SH-SY5Y (cell line): ENCODE measurements around the gene HS3ST3B1.

Source experiments
- GATA2 ChIP-seq: IDR thresholded peaks from 2 replicates; pipeline ENCODE4 v1.6.1; 2011; ENCODE audit warnings: mild to moderate bottlenecking, low read depth, low read length
- GATA3 ChIP-seq: IDR thresholded peaks from 2 replicates; pipeline ENCODE4 v1.6.1; 2011; ENCODE audit warnings: low read depth, mild to moderate bottlenecking, low read length, moderate library complexity

The HS3ST3B1 gene

DNA sequence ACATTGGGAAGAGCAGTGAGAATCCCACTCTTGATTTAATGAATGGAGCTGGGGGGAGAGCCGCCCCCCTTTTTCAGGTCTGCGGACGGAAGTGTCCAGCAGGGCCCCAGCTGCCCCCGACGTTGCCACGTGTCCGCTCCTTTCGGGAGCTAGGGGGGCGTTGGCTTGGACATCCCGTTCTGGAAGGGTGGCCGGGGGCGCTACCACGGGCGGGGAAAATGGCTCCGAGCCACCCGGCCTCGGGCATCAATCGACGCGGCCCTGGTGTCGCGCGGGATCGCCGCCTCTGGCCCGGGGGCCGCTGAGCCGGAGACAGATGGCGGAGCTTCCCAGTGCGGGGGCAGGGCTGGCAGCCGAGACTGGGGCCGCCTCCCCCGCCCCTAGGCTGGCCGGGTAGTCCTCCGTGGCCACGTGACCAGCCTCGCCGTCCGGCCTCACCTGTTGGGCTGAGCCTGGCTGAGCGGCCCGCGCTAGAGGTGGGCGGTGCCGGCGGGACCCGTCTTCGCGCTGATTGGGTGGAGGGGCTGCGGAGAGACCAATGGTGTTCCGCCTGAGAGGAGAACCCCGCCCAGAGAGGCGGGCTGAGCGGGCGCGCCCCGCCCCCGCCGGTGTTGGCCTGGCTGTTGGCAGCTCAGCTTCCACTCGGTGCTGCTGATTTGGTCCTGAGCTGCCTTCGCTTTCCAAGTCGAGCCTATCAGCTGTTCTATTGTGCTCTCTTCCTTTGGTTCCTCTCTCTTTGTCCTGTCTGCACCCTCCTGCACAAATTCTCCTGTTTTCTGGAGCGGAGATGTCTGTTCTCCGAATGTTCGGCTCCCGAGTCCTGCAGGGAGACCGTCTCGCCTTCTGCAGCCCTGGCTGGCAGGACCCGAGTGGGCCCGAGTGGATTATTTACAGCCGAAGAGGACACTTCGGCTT lies 8.3 kb downstream of the HS3ST3B1 start:
- TF ChIP-seq GATA3 = no peak
- no peak for TF ChIP-seq GATA2

DNA sequence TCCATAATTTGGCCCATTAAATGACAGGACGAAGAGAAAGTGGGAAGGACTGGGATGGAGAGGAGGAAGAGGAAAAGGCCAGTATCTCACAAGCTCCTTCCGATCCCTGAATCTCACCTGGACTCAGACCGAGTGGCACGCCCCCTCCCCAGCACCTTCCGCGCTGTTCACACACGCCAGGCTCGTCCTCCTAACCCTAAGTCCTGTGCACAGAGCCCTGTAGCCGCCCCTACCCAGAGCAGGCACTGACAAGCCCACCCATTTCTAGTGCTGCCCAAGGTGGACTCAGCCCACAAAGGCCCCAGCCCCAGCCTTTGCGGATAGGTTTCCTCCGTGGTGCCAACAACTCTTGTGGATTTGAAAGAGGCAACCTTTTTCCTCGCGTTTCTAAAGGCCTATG lies 9.2 kb downstream of the HS3ST3B1 start:
- TF ChIP-seq GATA3 = no peak
- TF ChIP-seq GATA2 = no peak

DNA sequence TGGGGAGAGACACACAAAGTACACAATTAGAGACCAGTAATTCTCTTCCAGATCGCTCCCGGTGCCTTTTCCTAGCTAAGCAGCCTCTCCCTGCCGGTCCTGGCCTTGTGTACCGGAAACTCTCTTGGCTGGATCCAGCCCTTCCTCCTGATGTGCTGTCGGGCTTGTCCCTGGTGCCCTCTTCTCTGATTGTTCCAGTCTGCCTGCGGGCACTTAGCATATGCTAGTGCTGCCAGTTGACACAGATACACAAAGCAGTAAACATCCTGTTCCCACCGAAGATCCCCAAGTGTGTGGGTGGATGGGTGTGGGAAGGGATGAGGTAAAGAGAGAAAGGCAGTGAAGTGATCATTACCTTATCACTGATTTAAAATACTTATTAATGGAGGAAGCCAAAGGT lies 9.7 kb downstream of the HS3ST3B1 start:
- TF ChIP-seq GATA3 (no peak), GATA2 (no peak)

DNA sequence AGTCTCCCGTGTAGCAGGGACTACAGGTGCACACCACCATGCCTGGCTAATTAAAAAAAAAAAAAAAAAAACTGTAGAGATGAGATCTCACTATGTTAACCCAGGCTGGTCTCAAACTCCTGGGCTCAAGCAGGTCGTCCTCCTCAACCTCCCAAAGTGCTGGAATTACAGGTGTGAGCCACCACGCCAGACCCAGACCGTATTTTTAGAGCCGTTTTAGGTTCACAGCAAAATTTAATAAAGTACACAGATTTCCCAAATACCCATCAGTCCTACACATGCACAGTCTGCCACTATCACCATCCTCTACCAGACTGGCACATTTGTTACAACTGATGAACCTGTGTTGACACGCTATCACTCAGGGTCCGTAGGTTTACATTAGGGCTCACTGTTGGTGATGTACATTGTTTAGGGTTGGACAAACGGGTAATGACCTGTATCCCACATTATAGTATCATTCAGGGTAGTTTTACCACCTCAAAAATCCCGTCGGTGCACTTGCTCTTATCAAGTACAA lies 10.4 kb downstream of the HS3ST3B1 start:
- TF ChIP-seq GATA3 (no peak), GATA2 (no peak)

DNA sequence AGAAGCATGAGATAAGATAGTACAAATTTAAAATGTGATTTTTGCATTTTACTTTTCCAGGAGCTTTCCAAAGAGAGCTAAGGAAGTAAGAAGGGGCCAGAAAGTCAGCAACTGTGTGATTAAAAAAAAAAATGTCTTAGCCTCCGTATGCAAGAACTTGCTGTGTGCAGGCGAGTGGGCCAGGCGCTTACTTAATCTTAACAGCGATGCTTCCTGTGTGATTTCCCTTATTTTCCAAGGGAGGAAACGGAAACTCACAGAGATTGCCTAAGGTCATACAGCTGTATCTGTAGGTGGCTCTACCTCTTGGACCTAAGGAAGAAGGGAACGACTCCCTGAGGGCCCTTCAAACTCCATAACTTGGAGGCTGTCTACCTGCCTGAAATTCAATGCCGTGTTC lies 11.1 kb downstream of the HS3ST3B1 start:
- no peak for TF ChIP-seq GATA2
- no peak for TF ChIP-seq GATA3

DNA sequence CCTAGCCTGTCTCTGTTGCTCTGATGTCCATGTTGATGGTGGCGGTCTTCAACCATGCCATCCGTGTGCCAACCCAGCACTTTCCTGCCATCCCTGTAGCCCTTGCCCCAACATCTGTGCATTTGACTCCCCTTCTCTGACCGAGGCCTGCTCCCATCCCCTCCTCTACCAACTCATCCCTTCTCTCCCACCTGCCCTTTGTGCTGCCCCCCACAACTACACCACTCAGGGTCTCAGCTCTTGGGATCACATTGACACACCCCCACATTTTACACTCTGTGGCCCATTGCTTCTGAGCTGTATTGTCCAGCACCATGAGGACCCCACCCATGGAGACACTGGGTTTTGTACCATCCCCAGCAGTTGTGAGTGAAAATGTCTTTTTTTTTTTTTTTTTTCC lies 11.6 kb downstream of the HS3ST3B1 start:
- no peak for TF ChIP-seq GATA2
- no peak for TF ChIP-seq GATA3

DNA sequence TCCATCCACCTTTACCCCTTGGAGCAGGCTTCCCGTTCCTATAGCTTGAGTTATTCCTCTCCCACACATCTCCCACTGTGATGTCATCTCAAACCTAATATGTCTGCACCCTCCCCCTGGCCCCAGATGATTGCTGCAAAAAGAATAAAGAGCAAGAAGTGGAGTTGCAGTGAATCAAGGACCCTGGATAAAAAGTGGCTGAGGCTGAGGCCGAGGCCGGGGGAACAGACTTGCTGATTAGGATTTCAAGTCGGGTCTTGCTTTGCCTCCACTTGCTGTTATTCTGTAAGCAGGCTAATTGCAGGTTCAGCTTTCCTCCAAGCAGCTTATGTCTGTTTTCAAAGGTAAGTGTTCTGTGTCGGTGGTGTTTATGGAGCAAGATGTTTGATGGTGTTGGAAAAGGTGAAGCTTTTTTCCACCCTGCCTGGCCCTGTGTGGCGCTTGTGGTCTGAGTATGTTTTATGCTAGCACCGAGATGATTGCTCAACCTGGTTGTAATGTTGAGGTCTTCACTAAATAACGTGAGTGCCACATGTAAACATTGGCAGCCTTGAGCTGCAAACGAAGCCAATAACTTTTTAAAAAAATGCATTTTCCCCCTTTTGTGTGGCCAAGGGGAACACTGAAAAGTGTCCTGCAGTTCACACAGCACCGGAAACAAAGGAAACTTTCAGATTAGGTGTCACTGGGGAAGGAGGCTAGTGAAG lies 15.4 kb downstream of the HS3ST3B1 start:
- no peak for TF ChIP-seq GATA2
- no peak for TF ChIP-seq GATA3

DNA sequence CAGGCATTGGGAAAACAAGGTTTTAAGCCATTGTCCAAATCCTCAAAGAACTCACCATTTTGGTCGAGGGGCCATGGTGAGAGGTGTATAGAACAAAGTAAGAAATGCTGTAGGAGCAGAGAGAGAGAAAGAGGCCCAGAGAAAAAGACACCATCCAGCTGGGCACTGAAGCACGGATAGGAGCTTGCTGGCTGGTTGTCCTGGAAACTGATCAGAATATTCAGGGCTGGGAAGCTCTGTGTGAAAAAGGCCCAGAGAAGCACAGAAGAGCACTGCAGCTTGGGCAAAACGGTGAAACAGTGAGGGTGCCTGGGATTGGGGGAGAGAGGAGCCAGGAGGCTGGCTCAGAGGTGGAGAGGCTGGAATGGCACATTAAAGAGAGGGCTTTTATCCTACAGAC lies 16.5 kb downstream of the HS3ST3B1 start:
- TF ChIP-seq GATA3 (no peak), GATA2 (no peak)

DNA sequence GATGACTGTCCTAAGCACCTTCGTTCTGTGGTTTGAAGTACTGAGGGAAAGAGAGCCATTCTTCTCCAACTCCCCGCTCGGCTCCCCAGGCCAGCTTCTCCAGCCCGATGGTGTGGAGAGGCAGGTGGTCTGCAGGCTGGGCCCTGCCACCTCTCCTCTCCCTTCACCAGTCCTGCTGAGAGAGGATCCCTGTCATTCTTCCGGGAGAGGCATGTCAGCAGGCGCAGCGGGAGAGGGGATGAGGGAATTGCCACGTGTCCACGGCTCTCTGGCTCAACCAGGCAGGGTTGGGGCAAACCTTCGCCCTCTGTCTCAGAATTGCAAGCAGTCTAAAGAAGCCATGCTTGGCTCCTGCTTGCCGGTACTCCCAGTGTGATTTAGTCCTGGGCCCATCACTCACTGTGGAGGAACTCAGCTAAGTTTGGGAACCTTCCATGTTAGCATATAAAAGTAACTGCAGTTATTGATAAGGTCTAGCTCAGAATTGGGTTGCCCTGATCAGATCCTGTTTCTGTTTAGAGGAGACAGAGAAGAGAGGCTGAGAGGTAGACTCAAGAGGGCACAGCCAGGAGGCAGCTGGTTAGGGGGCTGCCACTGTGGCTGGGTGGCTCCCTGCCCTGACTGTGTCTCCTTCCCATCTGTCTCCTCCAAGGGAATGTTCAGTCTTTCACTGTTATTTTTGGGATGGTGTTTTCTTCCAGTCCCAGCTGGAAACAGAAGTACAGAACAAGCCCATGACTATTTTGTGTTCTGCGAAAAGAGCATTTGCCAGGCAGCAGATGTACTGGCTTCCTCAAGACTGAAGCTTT lies 17.4 kb downstream of the HS3ST3B1 start:
- no peak for TF ChIP-seq GATA2
- no peak for TF ChIP-seq GATA3

DNA sequence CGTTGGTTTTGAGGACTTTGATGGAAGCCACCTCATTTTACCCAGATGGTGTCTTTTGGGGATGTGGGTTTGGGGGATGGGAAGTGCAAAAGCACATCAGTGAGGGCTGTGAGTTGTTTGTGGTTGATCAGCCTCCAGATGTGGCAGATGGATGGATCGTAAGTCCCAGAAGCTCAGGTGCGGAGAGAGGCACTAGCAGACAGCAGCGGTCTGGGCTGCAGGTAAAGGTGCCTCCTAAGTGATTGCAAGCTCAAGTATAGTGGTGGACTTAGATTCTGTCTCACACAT lies 18.0 kb downstream of the HS3ST3B1 start:
- TF ChIP-seq GATA3 (no peak), GATA2 (no peak)

DNA sequence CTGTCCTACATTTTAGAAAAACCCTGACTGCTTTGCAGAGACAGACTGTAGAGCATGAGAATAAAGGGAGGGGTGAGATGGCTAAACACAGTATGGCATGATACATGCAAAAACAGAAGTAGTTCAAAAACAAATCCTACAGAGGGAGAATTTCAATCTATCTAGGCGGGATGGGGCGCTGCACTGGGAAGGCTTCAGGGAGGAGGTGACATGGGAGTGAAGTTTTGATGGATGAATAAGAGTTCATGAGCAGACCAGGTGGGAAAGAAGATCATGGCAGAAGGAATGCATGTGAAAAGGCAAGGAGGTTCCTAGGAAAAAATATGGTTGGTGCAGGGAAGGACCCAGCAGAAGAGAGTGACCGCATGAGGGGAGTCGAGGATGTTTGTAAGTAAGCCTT lies 19.2 kb downstream of the HS3ST3B1 start:
- TF ChIP-seq GATA3 (no peak), GATA2 (no peak)

DNA sequence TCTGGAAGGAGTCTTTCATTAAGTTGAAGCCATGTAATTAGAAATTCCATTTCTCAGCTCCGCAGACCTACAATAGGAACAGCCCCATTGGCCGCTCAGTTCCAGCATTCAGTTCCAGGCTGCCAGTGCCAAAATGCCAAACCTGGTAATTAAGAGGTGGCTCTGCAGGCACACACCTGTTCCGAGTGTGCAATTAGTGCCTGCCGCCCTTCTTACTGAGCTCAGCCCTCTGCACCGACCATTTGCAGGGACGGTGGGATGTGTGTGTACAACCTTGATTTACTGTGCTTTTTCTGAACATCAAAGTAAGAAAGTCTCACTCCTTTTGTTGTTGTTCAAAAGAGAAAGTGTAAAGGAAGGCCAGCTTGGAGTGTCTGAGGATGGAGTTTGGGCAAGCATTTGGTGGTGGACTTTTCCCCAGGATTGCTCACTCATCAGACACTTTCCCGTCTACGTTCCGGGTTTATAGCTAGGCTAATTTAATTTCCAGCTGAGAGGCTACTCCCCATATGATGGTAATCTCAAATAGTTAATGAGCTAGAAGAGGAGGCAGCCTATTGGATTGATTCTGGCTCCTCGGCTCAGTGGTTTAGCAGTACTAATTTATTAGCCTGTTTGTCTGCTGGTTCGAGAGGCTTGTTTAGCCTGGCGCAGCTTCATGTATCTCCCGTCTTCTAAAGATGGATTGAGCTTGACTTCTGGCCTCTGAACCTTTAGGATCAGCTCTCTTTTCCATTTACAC lies 20.0 kb downstream of the HS3ST3B1 start:
- TF ChIP-seq GATA3 (no peak), GATA2 (no peak)

DNA sequence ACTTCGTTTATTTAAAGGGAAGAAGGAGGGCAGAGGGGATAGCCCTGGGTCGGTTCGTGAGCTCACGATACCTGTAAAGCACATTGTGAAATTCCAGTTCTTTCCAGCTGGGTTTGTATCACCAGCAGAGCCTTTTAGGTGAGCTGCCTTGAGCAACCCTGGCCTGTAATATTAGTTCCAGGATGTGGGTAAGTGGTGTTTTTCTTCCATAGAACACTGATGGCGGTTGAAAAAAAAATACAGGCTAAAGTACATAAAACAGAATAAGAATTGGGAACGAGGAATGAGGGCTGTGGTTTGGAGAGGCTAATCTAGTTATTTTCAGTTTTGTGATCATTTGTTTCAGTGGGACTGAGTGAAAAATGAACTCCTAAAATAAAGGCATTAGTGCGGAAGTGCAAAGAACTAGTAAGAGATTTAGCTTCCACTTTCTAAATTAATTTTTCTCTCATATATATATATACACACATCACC lies 20.6 kb downstream of the HS3ST3B1 start:
- TF ChIP-seq GATA3 (no peak), GATA2 (no peak)

DNA sequence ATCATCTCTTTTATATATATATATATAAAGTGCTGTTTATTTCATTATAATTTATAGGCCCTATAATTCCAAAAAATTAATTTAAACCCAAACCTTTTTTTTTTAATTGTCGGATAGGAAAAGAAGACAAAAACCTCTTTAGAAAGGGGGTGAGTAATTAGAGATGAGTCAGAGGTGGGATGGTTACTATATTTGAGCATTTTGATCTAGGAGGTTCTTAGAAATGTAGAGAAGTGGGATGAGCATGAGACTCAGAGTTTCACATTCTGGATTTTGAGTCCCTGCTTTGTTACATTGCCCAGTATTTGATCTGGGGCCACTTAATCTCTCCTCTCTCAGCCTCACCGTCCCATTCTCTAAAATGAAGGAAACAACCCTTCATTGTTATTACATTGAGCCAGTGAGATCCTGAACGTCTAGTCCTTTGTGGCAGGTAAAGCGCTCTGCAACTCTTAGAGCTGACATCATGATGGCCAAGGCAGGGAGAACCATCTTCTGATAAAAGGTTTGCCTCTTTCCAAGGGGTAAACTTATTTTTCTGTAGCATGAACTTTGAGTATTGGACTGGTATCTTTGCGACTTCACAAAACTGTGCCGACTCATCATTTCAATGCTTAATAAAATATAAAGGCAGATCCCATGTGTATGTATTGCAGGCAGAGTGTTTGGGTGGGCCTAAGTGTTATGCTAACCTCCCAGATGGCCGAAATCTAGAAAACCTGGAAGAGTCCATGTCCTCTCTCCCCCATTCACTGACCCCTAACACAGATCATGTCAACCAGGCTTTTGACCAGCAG lies 21.3 kb downstream of the HS3ST3B1 start:
- TF ChIP-seq GATA3 = no peak
- TF ChIP-seq GATA2 = no peak
